NCI-H128 (cell line): ENCODE measurements around the gene IQSEC1.

Experiments used
- DNase-seq: peaks from one replicate; lab custom pipeline; 2025; ENCODE audit not compliant: unreplicated experiment; lab: John Stamatoyannopoulos, UW

The IQSEC1 gene

DNA sequence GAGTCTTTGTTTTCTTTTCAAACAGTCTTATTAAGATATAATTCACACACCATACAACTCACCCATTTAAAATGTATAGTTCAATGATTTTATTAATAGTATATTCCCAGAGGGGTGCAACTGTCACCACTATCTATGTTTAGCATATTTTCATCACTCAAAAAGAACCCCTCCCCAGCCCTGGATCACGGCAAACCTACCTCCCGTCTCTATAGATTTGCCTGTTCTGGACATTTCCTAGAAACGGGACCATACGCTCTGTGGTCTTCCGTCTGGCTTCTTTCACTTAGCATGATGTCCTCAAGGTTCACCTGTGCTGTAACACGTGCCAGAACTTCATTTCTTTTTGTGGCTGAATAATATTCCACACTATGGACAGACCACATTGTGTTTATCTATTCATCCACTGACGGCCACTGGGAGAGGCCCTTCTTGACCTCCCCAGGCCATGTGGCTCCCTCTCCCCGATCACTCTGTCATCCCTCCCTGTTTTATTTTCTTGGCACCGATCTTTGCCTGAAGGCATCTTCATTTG is 56.4 kb downstream of the IQSEC1 start:
- no peak for DNase-seq

- no peak for DNase-seq
Measured at GRCh38 chr3:13016083-13016720, 57.0 kb downstream of the IQSEC1 start.

- DNase-seq, result no peak
Measured at GRCh38 chr3:13015286-13016082, 57.7 kb downstream of the IQSEC1 start.

GRCh38 chr3:13014755-13015285 is 58.4 kb downstream of the IQSEC1 start:
- DNase-seq, result no peak

DNA sequence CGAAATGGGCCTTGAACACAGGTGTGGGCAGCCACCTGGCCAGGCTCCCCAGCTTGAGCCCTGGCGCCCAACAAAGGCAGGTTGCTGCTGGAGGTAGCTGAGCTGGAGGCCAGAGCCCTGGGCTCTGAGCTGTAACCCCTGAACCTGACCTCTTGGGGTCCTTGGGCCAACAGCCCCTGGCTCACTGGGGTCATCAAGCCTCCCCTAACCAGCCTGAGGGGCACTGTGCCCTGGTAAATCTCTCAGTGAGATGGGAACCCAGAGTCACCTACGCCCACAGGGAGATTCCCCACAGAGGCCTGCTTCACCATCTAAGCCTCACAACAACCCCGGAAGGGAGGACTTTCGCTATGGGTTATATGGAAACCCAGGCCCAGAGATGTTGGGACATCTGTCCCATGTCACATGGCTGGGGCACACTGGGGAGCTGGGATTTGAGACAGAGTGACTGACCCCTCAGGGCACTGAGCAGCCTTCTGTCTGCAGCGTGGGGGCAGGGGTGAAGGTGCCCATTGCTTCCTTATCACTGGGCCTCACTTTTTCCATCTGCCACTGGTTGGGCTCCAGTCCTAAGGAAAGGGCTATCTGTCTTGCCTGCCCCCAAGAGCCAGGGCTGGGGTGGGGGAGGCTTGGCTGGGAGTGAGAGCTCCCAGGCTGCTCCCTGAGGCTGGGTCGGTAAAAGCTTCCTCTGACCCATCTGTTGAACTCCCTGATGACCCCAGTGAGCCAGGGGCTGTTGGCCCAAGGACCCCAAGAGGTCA is 59.1 kb downstream of the IQSEC1 start:
- no peak for DNase-seq

DNA sequence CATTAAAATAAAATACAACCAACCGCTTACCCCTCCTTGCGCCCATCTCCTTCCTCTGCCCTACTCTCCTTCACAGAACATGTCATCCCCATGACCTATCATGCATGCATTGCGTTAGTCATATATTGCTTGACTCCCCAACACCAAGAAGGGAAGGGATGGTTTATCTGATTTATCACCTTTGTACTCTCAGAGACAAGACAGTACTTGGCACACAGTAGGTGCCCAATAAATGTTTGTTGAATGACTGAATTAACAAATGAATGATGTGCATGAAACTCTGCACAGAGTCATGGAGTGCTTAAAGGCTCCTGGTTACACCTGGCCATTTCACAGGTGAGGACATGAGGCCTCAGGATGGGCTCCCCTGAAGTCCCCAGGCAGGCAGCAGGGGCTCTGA is 59.7 kb downstream of the IQSEC1 start:
- no peak for DNase-seq

DNA sequence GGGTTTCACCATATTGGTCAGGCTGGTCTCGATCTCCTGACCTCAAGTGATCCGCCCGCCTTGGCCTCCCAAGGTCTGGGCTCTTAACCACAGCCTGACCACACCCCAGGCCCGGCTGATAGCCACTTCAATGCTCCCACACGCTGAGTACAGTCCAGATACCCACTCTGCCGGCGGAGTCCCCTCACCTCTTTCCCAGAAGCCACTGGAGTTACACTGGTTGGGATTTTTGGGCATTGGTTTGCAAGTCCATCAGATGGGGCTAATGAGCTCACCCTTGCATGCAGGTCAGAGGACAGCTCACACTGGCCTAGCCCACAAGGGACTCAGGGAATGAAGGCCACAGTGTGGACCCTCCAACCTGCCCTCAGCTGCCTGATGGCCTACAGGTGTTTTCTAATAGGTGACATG is 60.1 kb downstream of the IQSEC1 start:
- DNase-seq, result no peak

- DNase-seq, result no peak
Measured at GRCh38 chr3:13012221-13012691, 61.0 kb downstream of the IQSEC1 start.

DNA sequence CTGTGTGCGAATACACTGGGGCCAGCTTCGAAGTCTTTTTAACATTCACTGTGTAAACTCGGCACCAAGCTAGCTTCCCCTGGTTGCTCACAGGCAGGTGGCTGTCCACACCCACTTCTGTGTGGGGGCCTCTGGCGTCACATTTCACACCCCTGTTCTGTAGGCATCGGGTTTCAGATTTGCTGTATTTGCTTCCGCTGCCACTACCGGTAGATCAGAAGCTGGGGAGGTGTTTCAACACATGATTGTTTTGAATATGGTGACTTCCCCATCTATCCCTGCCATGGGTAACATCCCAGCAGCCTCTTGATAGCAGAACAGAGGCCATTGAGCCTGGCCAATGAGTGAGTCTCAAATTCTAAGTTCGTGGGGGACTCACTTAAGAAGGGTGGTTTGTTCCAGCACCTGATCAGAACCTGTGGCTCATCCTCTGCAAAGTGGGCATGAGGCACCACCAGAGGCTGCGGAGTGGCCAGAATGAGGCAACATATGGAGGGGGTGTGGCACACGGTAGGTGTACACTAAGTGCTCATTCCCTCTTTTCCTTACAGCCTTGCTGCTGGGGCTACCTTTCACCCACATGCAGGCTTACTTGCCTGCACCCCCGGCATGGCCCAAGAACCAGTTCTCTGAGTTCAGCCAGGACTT is 61.5 kb downstream of the IQSEC1 start:
- DNase-seq, result no peak

DNA sequence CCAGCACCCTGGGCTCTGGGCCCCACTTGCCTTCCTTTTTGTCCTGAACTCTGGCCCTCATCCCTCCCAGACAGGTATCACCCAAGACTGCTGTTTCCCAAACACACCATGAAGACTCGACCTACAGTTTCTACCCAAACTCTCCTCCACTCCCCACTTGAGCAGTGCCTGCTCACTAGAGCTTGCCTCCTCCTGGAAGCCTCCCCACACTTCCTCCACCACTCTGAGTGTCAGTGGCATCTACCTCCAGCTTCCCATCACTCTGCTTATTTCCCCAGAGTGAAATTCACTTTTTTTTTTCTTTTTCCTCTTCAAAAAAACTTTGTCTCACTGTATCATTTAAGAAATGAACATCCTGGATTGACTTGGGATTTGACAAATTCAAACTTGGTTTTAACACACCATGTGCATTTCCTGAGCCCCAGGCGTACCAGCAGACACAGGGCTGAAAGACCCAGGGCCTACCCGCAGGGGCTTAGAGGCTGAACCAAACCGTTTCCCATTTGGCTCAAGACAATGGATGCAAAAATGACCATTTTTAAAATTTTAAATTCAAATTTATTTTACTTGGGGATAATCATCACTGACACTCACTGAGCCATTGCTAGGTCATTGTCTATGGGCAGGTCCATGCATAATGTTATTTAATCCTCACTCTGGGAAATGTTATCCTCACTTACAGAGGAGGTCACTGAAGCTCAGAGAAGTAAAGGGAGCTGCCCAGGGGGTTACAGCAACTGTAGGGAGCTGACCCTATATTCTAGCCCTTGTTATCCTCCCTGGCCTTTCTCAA is 62.3 kb downstream of the IQSEC1 start:
- no peak for DNase-seq

- no peak for DNase-seq
Measured at GRCh38 chr3:13009946-13010315, 63.3 kb downstream of the IQSEC1 start.

GRCh38 chr3:13009132-13009945 is 63.9 kb downstream of the IQSEC1 start:
- DNase-seq, result no peak

- no peak for DNase-seq
Measured at GRCh38 chr3:13008155-13008995, 64.9 kb downstream of the IQSEC1 start.

DNA sequence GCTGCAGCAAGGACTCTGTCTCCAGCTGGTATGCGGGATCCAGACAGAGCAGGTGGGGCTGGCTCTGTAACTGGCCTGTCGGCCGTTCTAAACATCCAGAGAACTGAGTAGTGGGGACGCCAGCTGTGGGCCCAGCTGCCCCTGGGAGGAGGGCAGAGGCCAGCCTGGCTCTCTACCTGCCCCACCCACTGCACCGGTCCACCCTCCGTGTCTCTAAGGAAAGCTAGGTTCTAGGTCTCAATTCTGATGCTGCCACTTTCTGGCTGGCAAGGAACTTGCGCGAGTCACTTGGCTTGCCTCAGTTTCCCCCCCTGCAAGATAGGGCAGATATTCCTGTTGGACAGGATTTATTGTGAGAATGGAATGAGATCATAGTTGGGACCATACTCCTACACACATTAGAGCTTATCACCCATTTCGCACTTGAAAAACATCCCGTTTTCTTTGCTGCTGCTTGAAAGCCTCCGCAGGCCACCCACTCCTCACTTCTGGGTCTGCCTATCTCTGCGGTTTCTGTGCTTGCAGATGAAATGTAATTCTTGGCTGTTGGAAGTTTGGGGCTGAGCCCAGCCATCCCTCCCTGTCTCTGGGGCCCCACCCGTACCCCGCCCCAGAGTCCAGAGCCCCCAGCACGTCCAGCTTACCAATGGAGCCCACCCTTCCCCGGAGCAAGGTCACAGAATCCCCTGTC is 65.8 kb downstream of the IQSEC1 start:
- no peak for DNase-seq

- DNase-seq, result no peak
Measured at GRCh38 chr3:13006216-13006990, 66.8 kb downstream of the IQSEC1 start.

DNA sequence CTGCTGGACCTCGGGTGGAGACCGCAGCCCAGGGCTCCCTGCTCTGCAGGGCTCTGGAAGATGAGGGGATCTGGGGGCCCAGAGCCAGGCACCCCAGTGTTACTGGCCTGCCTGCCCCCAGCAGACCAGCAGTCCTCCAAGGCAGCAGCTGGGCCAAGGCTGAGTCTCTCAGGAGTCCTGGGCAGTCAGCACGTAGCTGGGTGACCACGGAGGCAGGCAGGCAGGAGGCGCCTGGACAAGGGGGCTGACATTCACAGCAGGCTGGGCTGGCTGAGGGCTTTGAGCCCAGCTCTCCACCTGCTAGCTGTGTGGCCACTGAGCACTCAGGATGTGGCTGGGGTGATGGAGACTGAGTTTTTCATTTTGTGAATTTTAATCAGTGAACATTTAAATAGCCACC is 67.9 kb downstream of the IQSEC1 start:
- DNase-seq, result no peak

DNA sequence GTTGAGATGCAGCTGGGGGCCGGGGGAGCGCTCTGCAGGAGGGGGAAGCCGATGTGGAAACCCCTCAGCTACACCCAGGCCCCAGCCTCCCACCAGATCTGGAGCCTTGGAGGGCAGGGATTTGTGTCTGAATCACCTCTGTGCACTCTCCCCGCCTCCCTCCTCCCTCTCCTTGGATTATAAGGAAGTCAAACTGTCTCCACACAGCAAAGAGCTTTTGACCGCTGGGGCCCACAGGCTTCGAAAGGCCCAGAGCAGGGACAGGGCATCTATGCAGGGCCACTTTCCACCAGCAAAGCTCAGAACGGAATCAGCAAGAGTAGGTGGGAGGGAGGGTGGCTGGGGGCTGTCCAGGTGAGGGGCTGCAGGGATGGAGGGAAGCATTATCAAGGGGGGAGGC is 68.9 kb downstream of the IQSEC1 start:
- DNase-seq, result no peak
